Glomerular visceral epithelial cell (primary cell): ENCODE results near the gene MYH9.

ENCODE experiments used
- DNase-seq: peaks from one replicate; pipeline ENCODE4 v3.0.0-alpha.2; 2016; ENCODE audit errors: extremely low spot score

MYH9 gene

GRCh38 chr22:36315325-36315724 lies 72.4 kb downstream of the MYH9 start:
- no peak for DNase-seq

- DNase-seq: peak; percentile 32
Observed at GRCh38 chr22:36311386-36312085, 76.2 kb downstream of the MYH9 start.

- DNase-seq: no peak
Observed at GRCh38 chr22:36308880-36309279, 78.9 kb downstream of the MYH9 start.

- no peak for DNase-seq
Observed at GRCh38 chr22:36306227-36306626, 81.5 kb downstream of the MYH9 start.

- no peak for DNase-seq
Observed at GRCh38 chr22:36305813-36306212, 82.0 kb downstream of the MYH9 start.

GRCh38 chr22:36304429-36304828 lies 83.3 kb downstream of the MYH9 start:
- no peak for DNase-seq

- DNase-seq: no peak
Observed at GRCh38 chr22:36303874-36304273, 83.9 kb downstream of the MYH9 start.

- DNase-seq: no peak
Observed at GRCh38 chr22:36303115-36303467, 84.7 kb downstream of the MYH9 start.

- no peak for DNase-seq
Observed at GRCh38 chr22:36302439-36303114, 85.2 kb downstream of the MYH9 start.

- no peak for DNase-seq
Observed at GRCh38 chr22:36301851-36302250, 85.9 kb downstream of the MYH9 start.

GRCh38 chr22:36301384-36301828 lies 86.4 kb downstream of the MYH9 start:
- DNase-seq: peak; percentile 68

- no peak for DNase-seq
Observed at GRCh38 chr22:36300396-36301212, 87.2 kb downstream of the MYH9 start.

- DNase-seq: no peak
Observed at GRCh38 chr22:36299911-36300310, 87.9 kb downstream of the MYH9 start.

GRCh38 chr22:36299295-36299694 lies 88.5 kb downstream of the MYH9 start:
- no peak for DNase-seq

GRCh38 chr22:36298601-36299000 lies 89.2 kb downstream of the MYH9 start:
- no peak for DNase-seq

- DNase-seq: no peak
Observed at GRCh38 chr22:36298118-36298517, 89.6 kb downstream of the MYH9 start.

GRCh38 chr22:36297568-36297967 lies 90.2 kb downstream of the MYH9 start:
- no peak for DNase-seq

- no peak for DNase-seq
Observed at GRCh38 chr22:36296690-36297089, 91.1 kb downstream of the MYH9 start.

- no peak for DNase-seq
Observed at GRCh38 chr22:36295247-36295646, 92.5 kb downstream of the MYH9 start.

GRCh38 chr22:36294801-36295200 lies 93.0 kb downstream of the MYH9 start:
- no peak for DNase-seq

GRCh38 chr22:36294293-36294620 lies 93.5 kb downstream of the MYH9 start:
- DNase-seq: no peak

- no peak for DNase-seq
Observed at GRCh38 chr22:36293606-36294292, 94.0 kb downstream of the MYH9 start.
